Stomach (tissue), 4 donors: ENCODE data around the gene IP6K3.

Experiments
- POLR2A ChIP-seq, 4 donors: fragments of 450-650 bp; IDR thresholded peaks; one replicate each; pipeline ENCODE4 v1.6.1; 2016; ENCODE audit warnings: antibody characterized with exemption in 4 of 4, control low read depth in 2 of 4, mild to moderate bottlenecking in 1 of 4, moderate library complexity in 1 of 4
- TF ChIP-seq, protein P1 (sequence below), 7 experiments: fragments of 450-650 bp in 4 of 7; fragments of 200-600 bp in 3 of 7; sonication (generic) in 3 of 7; IDR thresholded peaks; one replicate each; pipeline ENCODE4 v1.5.1; 2016 to 2019; ENCODE audit warnings: antibody characterized with exemption in 7 of 7, control low read depth in 2 of 7, mild to moderate bottlenecking in 1 of 7

DNA sequence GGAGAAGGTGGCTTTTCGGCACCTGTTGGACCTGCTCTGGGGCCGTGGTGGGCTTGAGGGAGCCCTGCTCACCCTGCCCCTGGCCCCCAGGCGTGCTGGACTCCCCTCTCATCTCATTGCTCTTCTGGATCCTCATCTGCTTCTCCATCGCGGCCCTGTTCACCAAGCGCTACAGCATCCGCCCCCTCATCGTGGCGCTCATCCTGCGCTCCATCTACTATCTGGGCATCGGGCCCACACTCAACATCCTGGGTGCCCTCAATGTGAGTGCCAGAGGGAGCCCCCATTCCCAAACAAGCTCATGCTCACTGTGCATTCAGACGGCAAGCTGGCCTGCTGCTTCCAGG is 57.6 kb downstream of the IP6K3 start:
- TF ChIP-seq, protein P1, sequence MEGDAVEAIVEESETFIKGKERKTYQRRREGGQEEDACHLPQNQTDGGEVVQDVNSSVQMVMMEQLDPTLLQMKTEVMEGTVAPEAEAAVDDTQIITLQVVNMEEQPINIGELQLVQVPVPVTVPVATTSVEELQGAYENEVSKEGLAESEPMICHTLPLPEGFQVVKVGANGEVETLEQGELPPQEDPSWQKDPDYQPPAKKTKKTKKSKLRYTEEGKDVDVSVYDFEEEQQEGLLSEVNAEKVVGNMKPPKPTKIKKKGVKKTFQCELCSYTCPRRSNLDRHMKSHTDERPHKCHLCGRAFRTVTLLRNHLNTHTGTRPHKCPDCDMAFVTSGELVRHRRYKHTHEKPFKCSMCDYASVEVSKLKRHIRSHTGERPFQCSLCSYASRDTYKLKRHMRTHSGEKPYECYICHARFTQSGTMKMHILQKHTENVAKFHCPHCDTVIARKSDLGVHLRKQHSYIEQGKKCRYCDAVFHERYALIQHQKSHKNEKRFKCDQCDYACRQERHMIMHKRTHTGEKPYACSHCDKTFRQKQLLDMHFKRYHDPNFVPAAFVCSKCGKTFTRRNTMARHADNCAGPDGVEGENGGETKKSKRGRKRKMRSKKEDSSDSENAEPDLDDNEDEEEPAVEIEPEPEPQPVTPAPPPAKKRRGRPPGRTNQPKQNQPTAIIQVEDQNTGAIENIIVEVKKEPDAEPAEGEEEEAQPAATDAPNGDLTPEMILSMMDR (IDR thresholded peaks at IDR 0.05), result no peak
- TF ChIP-seq POLR2A (IDR thresholded peaks at IDR 0.05), result no peak
